HUES48 (cell line): Measurements from ENCODE around the gene ARFGEF2.
"Not testable (repeated sequence)": the region's sequence is repeated elsewhere in the genome, so short reads cannot be mapped to it uniquely, and the experiment has no call there.

Source experiments
- H3K27ac ChIP-seq: one replicate; pipeline ENCODE4 v1.7.0; 2013; ENCODE audit warnings: low read depth, low read length, inconsistent platforms
- H3K27me3 ChIP-seq: 2 replicates; pipeline ENCODE4 v1.6.1; 2013; ENCODE audit warnings: mild to moderate bottlenecking, low read length; ENCODE audit not compliant: control insufficient read depth, insufficient read depth
- H3K36me3 ChIP-seq: 2 replicates; pipeline ENCODE4 v1.6.1; 2013; ENCODE audit warnings: low read length; ENCODE audit not compliant: control insufficient read depth, insufficient read depth
- H3K4me1 ChIP-seq: 2 replicates; pipeline ENCODE4 v1.6.1; 2013; ENCODE audit warnings: mild to moderate bottlenecking, low read length; ENCODE audit not compliant: control insufficient read depth, insufficient read depth
- H3K4me3 ChIP-seq: 2 replicates; pipeline ENCODE4 v1.5.1; 2013; ENCODE audit warnings: mild to moderate bottlenecking, low read depth, low read length
- H3K9ac ChIP-seq: 2 replicates; pipeline ENCODE4 v1.6.1; 2013; ENCODE audit warnings: mild to moderate bottlenecking, low read depth, low read length, moderate library complexity
- H3K9me3 ChIP-seq: 2 replicates; pipeline ENCODE4 v1.6.1; 2013; ENCODE audit warnings: low read length; ENCODE audit not compliant: control insufficient read depth, insufficient read depth

ARFGEF2 gene

GRCh38 chr20:49046087-49046900, 124.8 kb downstream of the ARFGEF2 start, which contains the start of gene CSE1L:
Gene CSE1L (plus strand): TSS chr20:49046312. CDS start chr20:49058464, 12,152 bp downstream.
- peaks cover 26% of the 10 kb centered on the region for H3K36me3 ChIP-seq
- peak within 1 kb of the TSS; percentile 99 for H3K9ac ChIP-seq
- H3K27ac ChIP-seq: peak within 1 kb of the TSS; percentile 99
- H3K9me3 ChIP-seq: no peaks in the 10 kb centered on the region
- H3K27me3 ChIP-seq: no peaks in the 10 kb centered on the region
- H3K4me1 ChIP-seq: peaks cover 20% of the 10 kb centered on the region
- H3K4me3 ChIP-seq: peak within 1 kb of the TSS; percentile 99

GRCh38 chr20:49052334-49052733, 130.8 kb downstream of the ARFGEF2 start:
- H3K27ac ChIP-seq: no peak overlapping the region

GRCh38 chr20:49054056-49054643, 132.6 kb downstream of the ARFGEF2 start:
- H3K27ac ChIP-seq: no peak overlapping the region
- H3K36me3 ChIP-seq: peaks cover 53% of the 10 kb centered on the region
- no peaks in the 10 kb centered on the region for H3K27me3 ChIP-seq
- peaks cover 10% of the 10 kb centered on the region for H3K4me1 ChIP-seq
- H3K9ac ChIP-seq: no peak overlapping the region
- H3K4me3 ChIP-seq: no peak overlapping the region
- H3K9me3 ChIP-seq: no peaks in the 10 kb centered on the region

More at GRCh38 chr20:49052334-49052733, 130.8 kb downstream of the ARFGEF2 start:
- peaks cover 48% of the 10 kb centered on the region for H3K36me3 ChIP-seq
- no peak overlapping the region for H3K4me3 ChIP-seq
- peaks cover 23% of the 10 kb centered on the region for H3K4me1 ChIP-seq
- no peaks in the 10 kb centered on the region for H3K9me3 ChIP-seq
- H3K9ac ChIP-seq: no peak overlapping the region
- H3K27me3 ChIP-seq: no peaks in the 10 kb centered on the region

GRCh38 chr20:49063279-49063678, 141.8 kb downstream of the ARFGEF2 start:
- no peaks in the 10 kb centered on the region for H3K9me3 ChIP-seq
- H3K4me3 ChIP-seq: no peak overlapping the region
- H3K9ac ChIP-seq: no peak overlapping the region
- peaks cover 92% of the 10 kb centered on the region for H3K36me3 ChIP-seq
- H3K27ac ChIP-seq: no peak overlapping the region
- H3K4me1 ChIP-seq: no peaks in the 10 kb centered on the region
- no peaks in the 10 kb centered on the region for H3K27me3 ChIP-seq

GRCh38 chr20:49074521-49074920, 153.0 kb downstream of the ARFGEF2 start:
- no peak overlapping the region for H3K4me3 ChIP-seq
- H3K4me1 ChIP-seq: no peaks in the 10 kb centered on the region
- no peak overlapping the region for H3K27ac ChIP-seq
- H3K9ac ChIP-seq: no peak overlapping the region
- H3K36me3 ChIP-seq: peaks cover 98% of the 10 kb centered on the region
- H3K27me3 ChIP-seq: no peaks in the 10 kb centered on the region
- H3K9me3 ChIP-seq: no peaks in the 10 kb centered on the region; the same call in 1 of the 2 replicates

- no peak overlapping the region for H3K4me3 ChIP-seq
- H3K36me3 ChIP-seq: peaks cover 99% of the 10 kb centered on the region
- H3K27ac ChIP-seq: no peak overlapping the region
These were observed 156.8 kb downstream of the ARFGEF2 start for GRCh38 chr20:49078310-49078709.

GRCh38 chr20:49082295-49082694, 160.8 kb downstream of the ARFGEF2 start:
- not testable (repeated sequence) for H3K9me3 ChIP-seq

More at GRCh38 chr20:49078310-49078709, 156.8 kb downstream of the ARFGEF2 start:
- Histone ChIP-seq H3K4me1 (no peaks in the 10 kb centered on the region), H3K9me3 (no peaks in the 10 kb centered on the region; the same call in 1 of the 2 replicates), H3K9ac (no peak overlapping the region), H3K27me3 (no peaks in the 10 kb centered on the region)

More at GRCh38 chr20:49082295-49082694, 160.8 kb downstream of the ARFGEF2 start:
- H3K4me3 ChIP-seq, H3K9ac ChIP-seq, H3K27me3 ChIP-seq, H3K27ac ChIP-seq, H3K4me1 ChIP-seq: not testable (repeated sequence)
- H3K36me3 ChIP-seq: peaks cover 100% of the 10 kb centered on the region
